KMS-11 (cell line): ENCODE data around the gene HS3ST5.

Experiments
- H2AFZ ChIP-seq: fragments of 200-600 bp; sonication (generic); 2 replicates; pipeline ENCODE4 v1.6.1; 2016; ENCODE audit warnings: antibody characterized with exemption, mixed run types, low read depth
- H3K27ac ChIP-seq: fragments of 200-600 bp; sonication (generic); 2 replicates; pipeline ENCODE4 v1.6.1; 2016; ENCODE audit warnings: mild to moderate bottlenecking, mixed run types
- H3K27me3 ChIP-seq: fragments of 200-600 bp; sonication (generic); 2 replicates; pipeline ENCODE4 v1.6.1; 2017; ENCODE audit warnings: mild to moderate bottlenecking, low read depth, mixed run types, moderate library complexity; ENCODE audit not compliant: insufficient read depth
- H3K36me3 ChIP-seq: fragments of 200-600 bp; sonication (generic); 2 replicates; pipeline ENCODE4 v1.6.1; 2017; ENCODE audit warnings: mild to moderate bottlenecking, mixed run types; ENCODE audit not compliant: insufficient read depth
- H3K4me1 ChIP-seq: fragments of 200-600 bp; sonication (generic); 2 replicates; pipeline ENCODE4 v1.6.1; 2016; ENCODE audit warnings: mild to moderate bottlenecking, low read depth, mixed run types; ENCODE audit not compliant: poor library complexity, severe bottlenecking
- H3K4me2 ChIP-seq: fragments of 200-600 bp; sonication (generic); 2 replicates; pipeline ENCODE4 v1.7.0; 2016; ENCODE audit warnings: mild to moderate bottlenecking, mixed run types
- H3K4me3 ChIP-seq: fragments of 200-600 bp; sonication (generic); IDR thresholded peaks from 2 replicates; pipeline ENCODE4 v1.6.1; 2017; ENCODE audit warnings: low read depth, low read length, mixed read lengths; ENCODE audit not compliant: insufficient read depth
- H3K79me2 ChIP-seq: fragments of 200-600 bp; sonication (generic); 2 replicates; pipeline ENCODE4 v1.6.1; 2016; ENCODE audit warnings: low read depth, mixed run types; ENCODE audit not compliant: insufficient read depth
- H3K9ac ChIP-seq: fragments of 200-600 bp; sonication (generic); 2 replicates; pipeline ENCODE4 v1.6.1; 2016; ENCODE audit warnings: mild to moderate bottlenecking, mixed run types
- H4K20me1 ChIP-seq: fragments of 200-600 bp; sonication (generic); 2 replicates; pipeline ENCODE4 v1.6.1; 2016; ENCODE audit warnings: mild to moderate bottlenecking, mixed run types; ENCODE audit not compliant: insufficient read depth
- CTCF ChIP-seq: fragments of 200-600 bp; sonication (generic); conservative IDR thresholded peaks from 2 replicates; pipeline ENCODE4 v1.6.1; 2017; ENCODE audit warnings: low read depth, mild to moderate bottlenecking, antibody characterized with exemption, low read length, moderate library complexity, mixed read lengths

HS3ST5 gene

GRCh38 chr6:114068771-114069170 is 274.1 kb downstream of the HS3ST5 start:
- Histone ChIP-seq H3K27me3 (no peaks in the 10 kb centered on the region), H3K27ac (no peak overlapping the region), H3K79me2 (no peaks in the 10 kb centered on the region), H3K4me1 (no peaks in the 10 kb centered on the region), H3K4me2 (no peak overlapping the region), H3K36me3 (no peaks in the 10 kb centered on the region), H4K20me1 (no peaks in the 10 kb centered on the region), H3K9ac (no peak overlapping the region), H2AFZ (no peak overlapping the region), H3K4me3 (no peak overlapping the region)
- no peak for TF ChIP-seq CTCF

- no peaks in the 10 kb centered on the region for H3K27me3 ChIP-seq
- H3K36me3 ChIP-seq = no peaks in the 10 kb centered on the region
- H3K27ac ChIP-seq = no peak overlapping the region
- H3K4me3 ChIP-seq = no peak overlapping the region
- H3K79me2 ChIP-seq = no peaks in the 10 kb centered on the region
- TF ChIP-seq CTCF = no peak
- H3K4me1 ChIP-seq = no peaks in the 10 kb centered on the region
- no peak overlapping the region for H3K9ac ChIP-seq
- no peaks in the 10 kb centered on the region for H4K20me1 ChIP-seq
- no peak overlapping the region for H3K4me2 ChIP-seq
- no peak overlapping the region for H2AFZ ChIP-seq
Measured at GRCh38 chr6:114068116-114068515, 274.7 kb downstream of the HS3ST5 start.

GRCh38 chr6:114064862-114065261 is 278.0 kb downstream of the HS3ST5 start:
- H3K4me1 ChIP-seq = no peaks in the 10 kb centered on the region
- no peak overlapping the region for H3K9ac ChIP-seq
- H2AFZ ChIP-seq = no peak overlapping the region
- H3K36me3 ChIP-seq = no peaks in the 10 kb centered on the region
- no peak for TF ChIP-seq CTCF
- no peak overlapping the region for H3K27ac ChIP-seq
- no peaks in the 10 kb centered on the region for H4K20me1 ChIP-seq
- H3K79me2 ChIP-seq = no peaks in the 10 kb centered on the region
- no peaks in the 10 kb centered on the region for H3K27me3 ChIP-seq
- no peak overlapping the region for H3K4me2 ChIP-seq
- no peak overlapping the region for H3K4me3 ChIP-seq

GRCh38 chr6:114063956-114064355 is 278.9 kb downstream of the HS3ST5 start:
- Histone ChIP-seq H3K4me1 (no peaks in the 10 kb centered on the region), H4K20me1 (no peaks in the 10 kb centered on the region), H3K36me3 (no peaks in the 10 kb centered on the region), H3K27ac (no peak overlapping the region), H3K79me2 (no peaks in the 10 kb centered on the region), H3K27me3 (no peaks in the 10 kb centered on the region), H3K9ac (no peak overlapping the region), H2AFZ (no peak overlapping the region), H3K4me3 (no peak overlapping the region), H3K4me2 (no peak overlapping the region)
- no peak for TF ChIP-seq CTCF

GRCh38 chr6:114062199-114062598 is 280.6 kb downstream of the HS3ST5 start:
- H2AFZ ChIP-seq = no peak overlapping the region
- H3K27ac ChIP-seq = no peak overlapping the region
- H4K20me1 ChIP-seq = no peaks in the 10 kb centered on the region
- H3K36me3 ChIP-seq = no peaks in the 10 kb centered on the region
- no peak overlapping the region for H3K9ac ChIP-seq
- no peak overlapping the region for H3K4me2 ChIP-seq
- TF ChIP-seq CTCF = no peak
- no peak overlapping the region for H3K4me3 ChIP-seq
- H3K4me1 ChIP-seq = no peaks in the 10 kb centered on the region
- H3K79me2 ChIP-seq = no peaks in the 10 kb centered on the region
- no peaks in the 10 kb centered on the region for H3K27me3 ChIP-seq
